Hematopoietic multipotent progenitor cell treated with erythropoietin and hydrocortisone succinate and interleukin-3 and kit ligand, for 15 days (in vitro differentiated cells): ENCODE results near the gene HSD17B1.
"Not testable (repeated sequence)": the region's sequence is repeated elsewhere in the genome, so short reads cannot be mapped to it uniquely, and the experiment has no call there.

ENCODE experiments used
- DNase-seq: peaks from one replicate; pipeline ENCODE4 v3.0.0-alpha.2; 2015; ENCODE audit warnings: low spot score

The HSD17B1 gene, protein sequence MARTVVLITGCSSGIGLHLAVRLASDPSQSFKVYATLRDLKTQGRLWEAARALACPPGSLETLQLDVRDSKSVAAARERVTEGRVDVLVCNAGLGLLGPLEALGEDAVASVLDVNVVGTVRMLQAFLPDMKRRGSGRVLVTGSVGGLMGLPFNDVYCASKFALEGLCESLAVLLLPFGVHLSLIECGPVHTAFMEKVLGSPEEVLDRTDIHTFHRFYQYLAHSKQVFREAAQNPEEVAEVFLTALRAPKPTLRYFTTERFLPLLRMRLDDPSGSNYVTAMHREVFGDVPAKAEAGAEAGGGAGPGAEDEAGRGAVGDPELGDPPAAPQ

DNA sequence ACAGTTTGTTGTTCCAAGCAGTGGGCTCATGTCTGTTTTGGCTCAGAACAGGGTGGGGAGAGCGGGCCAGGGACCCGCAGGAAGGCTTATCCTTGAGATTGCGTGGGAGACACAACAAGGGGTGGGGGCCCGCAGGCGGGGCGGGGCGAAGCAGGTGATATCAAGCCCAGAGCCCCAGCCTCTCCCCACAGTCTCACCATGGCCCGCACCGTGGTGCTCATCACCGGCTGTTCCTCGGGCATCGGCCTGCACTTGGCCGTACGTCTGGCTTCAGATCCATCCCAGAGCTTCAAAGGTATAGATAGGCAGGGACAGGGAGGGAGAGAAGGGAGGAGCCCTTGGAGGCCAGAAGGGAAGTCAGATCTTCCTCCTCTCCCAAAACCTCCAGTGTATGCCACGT lies at the start of gene HSD17B1:
TSS of gene HSD17B1 (plus strand) at position 188 of the 400 bp plus-strand sequence. CDS start at position 199, 11 bp downstream.
- not testable (repeated sequence) for DNase-seq

DNA sequence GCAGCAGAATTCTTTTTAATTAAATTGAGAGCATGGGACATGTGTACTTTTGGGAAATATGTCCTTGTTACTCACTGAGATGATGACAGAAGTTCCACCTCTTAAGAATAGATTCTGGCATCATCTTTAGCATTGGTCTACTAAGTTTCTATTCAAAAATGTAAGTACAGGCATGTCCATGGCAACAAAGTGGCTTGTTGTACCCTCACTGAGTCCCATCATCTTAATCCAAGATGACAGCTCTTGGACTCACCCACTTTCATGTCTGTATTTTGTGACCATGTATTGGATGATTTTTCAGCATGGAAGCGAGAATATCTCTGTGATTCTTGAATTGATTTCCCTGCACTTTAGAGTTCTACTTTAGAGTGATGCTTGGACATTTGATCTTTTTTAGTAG lies 49.8 kb upstream of the HSD17B1 start:
- DNase-seq, result no peak

DNA sequence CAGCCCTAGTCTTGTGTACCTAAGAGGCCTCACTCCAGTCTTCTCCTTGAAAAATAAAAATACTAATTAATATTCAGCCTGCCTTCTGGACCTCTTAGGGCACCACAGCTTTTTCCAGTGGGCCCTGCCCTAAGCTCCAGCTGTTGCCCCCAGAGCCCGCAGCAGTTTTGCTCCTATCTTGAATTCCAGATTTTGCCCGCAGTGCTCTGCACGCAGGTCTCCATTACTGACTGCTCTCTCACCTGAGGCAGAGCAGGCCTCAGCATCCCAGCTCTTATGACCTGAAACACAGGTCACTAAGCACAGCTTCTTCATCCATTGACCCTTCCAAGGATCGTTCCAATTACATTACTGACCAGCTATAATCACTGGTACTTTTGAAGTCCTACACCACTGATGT lies 45.1 kb upstream of the HSD17B1 start:
- DNase-seq, result no peak

DNA sequence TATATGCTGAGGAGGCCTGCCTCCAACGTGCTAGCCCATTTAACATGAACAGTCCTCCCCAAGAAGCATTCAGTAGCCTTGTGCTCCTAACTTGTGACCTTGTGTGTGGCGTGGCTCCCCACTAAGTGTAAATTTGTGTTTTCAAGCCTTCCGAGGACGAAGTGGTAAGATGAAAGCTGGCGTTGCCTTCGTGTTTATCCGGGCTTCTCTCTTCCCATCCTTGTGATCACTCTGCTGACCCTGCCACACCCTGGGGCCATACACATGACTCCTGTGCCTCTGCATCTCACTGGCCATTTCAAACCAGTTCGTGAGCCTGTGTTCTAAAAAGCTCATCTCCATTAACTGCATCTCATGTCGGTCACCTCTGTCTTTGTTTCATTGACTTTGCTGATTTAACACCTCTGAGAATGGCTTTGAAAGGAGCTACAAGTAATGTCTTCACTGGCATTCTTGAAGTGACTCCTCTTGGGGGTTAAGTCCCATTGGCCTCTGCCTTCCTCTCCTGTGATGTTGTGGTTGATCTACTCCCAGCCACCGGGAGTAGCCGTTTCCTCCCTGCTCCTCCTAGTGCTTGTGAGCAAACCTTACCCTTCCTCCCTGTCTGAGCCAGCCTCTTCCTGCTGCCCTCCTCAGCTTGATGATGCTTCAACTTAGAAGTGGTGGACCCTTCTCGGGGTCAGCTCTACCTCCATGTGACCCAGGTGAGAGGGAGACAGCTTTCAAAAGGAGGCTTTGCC lies 44.1 kb upstream of the HSD17B1 start:
- DNase-seq, result no peak

DNA sequence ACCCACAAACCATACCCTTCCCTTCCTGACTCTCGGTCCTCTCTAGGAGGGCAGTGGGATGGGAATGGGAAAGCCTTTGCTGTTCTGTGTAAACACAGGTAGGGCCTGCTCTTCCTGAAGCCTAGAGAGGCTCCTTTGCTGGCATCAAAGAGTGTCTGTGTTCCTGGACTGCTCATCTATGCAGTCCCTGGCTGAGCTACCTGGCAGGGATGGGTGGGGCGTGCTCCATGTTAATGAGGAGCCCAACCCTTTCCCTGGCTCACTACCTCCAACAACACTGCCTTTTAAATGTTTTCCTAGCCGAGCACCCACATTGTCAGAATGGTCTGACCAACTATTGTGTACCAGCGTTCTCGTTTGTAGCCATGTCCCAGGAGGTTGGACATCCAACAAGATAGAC lies 43.3 kb upstream of the HSD17B1 start:
- no peak for DNase-seq

DNA sequence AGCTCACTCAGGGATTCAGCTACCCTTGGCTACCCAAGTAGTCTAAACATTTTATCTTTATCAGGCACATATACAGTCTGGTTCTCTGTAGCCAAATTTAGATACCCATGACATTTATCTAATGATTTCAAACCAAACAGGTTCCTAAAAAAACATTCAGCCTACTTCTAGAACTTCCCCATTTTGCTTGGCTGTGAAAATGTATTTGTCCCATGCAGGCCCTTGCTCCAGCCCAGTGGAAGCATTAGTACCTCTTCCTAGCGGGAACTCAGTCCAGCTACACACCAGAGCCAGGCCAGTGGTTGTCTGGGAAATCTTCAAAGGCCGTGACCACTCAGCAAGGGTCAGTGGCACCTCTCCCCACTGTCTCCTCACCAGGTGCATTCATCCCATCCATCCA lies 42.9 kb upstream of the HSD17B1 start:
- no peak for DNase-seq

DNA sequence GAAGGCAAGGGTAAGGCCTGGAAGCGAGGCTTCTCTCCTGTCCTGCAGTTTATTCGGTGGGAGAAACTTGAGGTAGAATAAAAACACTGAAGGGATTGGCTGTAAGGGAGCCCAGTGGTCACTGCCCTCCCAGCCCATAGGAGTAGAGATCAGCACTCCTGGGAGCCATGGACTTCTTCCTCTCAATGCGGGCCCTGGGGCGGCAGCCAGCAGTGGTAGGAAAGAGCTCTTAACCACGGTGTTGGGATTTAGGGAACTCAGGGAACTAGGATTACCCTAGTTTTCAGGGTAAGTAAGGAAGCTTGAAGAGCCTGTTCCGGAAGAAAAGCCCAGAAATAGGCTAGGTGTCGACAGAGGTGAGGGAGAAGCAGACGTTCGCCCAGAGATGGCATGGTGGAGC lies 40.5 kb upstream of the HSD17B1 start:
- no peak for DNase-seq

DNA sequence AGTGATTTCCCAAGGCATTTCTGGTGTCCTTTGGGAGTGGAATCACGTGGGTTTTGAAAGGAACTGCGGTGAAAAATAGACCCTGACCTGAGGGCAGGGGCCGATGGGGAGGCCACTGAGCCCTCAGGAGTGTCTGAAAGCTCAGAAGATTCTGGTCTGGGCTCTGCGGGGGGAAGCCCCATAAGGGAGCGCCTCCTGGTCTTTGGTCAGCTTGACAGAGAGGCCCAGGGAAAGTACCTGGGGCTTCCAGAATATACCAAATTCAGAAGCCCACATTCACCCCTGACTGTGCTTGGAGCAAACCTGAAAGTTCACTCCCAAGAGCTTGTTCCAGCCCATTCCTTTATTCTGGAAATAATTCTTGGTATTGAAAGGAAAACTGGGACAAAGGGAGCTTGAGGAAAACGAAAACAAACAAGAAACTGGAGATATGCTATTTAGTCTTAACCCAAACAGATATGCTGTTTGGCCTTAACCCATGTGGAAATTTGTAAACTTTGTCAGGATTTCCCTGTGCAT lies 39.9 kb upstream of the HSD17B1 start:
- no peak for DNase-seq

DNA sequence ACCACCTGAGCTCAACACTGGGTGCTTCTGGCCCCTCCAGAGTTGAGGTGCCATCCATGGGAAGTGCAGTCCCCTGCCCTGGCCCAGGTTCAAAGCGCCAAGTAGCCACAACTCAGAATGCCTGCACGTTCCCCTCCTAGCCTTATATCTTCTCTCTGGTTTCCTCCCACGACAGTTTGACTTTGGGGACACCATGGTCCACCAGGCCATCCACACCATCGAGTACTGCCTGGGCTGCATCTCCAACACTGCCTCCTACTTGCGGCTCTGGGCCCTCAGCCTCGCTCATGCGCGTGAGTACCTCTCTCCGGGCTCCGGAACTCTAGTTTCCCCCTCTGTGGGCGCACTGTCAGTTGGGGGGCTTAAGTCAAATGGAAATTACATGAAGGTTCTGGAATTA lies 39.0 kb upstream of the HSD17B1 start:
- DNase-seq, result no peak

DNA sequence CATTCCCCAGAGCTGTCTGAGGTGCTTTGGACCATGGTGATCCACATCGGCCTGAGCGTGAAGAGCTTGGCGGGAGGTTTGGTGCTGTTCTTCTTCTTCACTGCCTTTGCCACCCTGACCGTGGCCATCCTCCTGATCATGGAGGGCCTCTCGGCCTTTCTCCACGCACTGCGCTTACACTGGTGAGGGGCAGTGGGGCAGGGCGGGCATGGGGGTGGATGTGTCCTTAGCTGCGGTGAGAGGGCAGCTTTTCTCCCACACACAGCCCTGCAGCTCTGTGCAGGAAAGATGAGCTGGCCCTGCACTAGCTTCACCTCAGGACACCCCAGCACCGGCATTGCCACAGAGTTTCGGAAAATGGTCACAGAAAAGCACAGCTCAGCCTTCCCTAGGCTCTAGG lies 38.4 kb upstream of the HSD17B1 start:
- no peak for DNase-seq

DNA sequence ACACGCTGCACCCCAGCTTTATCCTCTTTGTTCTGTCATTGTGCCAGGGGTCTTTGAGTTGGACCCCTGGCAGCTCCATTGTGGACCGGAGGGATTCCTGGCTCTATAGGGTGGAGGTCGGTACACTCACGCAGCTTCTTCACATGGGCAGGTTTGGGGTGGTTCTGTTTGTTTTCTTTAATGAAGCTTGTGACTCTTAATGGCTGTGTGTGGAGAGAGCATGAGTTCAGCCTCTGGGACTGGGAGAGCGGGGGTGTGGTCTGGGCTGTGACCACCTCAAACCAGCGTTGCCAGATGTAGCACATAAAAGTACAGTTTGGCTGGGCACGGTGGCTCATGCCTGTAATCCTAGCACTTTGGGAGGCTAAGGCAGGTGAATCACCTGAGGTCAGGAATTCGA lies 37.9 kb upstream of the HSD17B1 start:
- no peak for DNase-seq

DNA sequence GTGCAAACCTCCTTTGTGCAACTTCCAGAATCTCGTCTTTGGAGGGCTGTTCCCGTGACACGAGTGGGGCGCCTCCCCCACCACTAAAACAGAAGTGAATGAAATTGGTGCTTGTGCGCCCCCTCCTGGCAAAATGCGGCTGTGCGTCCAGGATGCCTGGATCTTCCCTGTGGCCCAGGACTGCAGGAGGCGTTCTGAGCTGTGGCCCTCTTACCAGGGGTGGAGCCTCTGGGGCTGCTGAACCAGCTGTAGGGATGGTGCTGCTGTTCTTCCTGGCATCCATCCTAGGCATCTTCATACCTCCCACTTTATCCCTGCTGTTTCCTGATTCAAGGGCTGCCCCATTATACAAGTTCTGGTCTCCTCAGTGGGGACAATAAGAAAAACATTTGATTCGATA lies 35.2 kb upstream of the HSD17B1 start:
- DNase-seq, result peak; percentile 86

DNA sequence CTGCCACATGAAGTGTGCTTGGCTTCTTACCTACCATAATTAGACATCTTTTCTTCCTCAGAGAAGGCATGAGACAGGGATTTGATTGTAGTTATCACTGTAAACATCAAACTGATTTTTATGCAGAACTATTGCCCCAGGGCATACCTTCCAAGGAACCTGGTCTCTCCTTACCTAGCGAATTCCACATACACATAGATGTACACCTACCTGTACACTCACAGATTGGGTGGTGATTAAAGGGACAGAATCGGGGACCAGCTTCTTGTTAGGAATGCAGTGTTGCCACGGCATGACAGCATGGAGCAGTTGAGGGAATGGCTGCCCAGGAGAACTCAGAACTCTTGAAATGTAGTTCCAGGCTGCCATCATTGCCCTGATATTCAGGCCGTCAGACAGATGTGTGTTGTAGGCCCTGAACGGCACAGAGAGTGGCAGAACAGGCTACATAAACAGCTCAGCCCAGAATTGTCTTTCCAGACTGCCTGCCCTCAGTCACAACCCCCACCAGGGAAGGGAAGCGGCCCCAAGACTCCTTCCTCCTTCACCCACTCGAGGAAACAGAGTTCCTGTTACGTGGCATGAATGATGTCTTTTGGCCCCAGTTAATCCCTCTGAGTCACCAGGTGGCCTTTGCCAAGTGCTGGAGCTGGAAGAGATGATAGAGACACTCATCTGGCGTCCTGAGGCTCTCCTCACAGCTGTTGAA lies 34.5 kb upstream of the HSD17B1 start:
- DNase-seq, result peak; percentile 90

DNA sequence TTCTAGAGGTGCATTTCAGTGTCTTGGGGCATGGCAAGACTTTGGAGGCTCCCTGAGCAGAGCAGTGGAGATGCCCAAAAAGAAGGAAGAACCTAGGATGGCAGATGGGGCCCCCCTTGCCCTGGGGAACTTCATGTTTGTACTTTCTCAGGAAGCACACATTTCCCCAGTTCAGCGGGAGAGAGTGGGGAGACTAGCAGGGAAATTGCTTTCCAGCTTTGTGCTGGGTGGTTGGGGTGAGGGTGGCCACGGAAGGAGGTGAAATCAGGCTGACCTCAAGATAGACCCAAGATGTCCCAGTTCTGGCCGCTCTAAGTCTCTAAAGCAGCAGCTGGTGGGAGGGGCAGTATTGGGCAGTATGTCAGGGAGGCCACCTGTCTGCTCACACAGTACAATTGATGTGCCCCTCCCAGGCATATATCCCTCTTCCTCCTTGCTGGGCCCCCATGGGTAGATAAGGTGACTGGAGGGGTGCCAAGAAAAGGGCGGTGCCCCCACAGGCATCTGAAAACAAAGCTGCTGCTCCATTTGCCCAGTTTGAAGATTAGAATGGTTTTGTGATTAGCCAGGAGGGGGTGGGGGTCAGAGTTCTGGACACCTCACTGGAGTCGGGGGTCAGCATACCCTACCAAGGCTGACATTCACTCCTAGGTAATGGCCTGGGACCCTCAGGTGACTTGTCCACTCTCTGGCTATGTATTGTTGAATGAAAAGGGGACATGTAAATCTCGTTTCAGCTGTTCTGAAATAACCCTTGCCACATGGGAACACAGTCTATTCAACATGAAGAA lies 33.8 kb upstream of the HSD17B1 start:
- peak; percentile 85 for DNase-seq

DNA sequence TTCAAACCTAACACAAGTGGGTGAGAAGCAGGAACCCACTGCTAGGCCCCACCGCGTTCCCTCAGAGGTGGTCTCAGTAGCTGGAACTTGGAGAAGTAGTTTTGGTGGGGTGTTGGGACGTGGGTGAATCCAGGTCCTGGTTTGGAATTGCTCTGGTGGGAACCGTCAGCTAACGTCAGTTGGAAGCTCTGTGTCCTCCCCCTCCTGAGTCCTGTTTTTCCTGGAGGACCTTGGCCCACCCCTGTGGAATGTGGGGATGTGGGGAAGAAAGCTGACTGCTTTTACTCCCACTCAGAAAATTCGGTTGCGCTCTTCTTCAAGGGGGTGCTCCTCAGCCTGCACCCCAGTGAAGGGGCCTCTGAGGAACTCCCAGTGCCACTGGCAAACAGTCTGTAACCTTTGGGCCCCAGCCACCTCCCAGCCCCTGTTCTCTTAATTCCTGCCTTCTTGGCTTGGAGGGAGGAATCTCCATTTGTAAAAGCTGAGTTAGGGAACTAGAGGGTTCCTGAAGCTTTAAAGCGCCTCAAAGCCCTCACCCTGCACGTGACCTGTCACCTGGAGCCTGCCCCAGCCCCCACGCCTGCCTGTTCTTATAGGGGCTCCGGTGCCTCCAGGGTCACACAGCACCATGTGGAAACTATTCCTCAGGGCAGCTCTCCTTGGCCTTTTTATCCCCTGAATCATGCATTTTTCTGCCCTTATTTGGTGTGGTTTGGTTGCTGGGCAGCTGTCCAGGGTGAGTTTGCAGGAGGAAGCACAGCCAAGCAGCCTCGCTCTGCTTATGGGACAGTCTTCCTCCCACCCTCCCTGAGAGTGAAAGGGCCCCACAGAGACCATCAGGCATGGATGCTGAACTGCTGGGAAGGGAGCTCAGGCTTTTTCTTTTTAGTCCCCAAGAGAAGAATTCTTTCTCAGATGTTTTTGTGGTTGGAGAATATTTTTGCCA lies 32.9 kb upstream of the HSD17B1 start:
- DNase-seq, result peak; percentile 40

DNA sequence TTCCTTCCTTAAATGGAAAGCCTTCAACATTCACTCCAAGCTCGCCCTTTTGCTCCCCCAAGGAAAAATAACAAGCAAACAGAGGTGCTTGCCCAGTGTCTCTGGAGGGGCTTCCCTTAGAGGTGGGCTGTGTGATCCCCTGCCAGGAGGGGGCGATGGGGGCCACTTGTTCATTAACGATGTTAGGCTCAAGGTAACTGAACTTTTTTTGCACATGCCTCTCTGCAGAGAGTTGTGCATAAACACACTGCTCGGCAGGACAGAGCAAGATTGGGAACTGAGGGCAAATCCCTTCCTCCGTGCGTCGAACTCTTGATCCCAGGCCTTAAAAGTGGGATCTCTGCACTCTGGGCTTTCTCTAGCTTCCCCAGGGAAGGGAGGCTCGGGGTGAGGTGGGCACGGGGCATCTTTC lies 32.2 kb upstream of the HSD17B1 start:
- no peak for DNase-seq

DNA sequence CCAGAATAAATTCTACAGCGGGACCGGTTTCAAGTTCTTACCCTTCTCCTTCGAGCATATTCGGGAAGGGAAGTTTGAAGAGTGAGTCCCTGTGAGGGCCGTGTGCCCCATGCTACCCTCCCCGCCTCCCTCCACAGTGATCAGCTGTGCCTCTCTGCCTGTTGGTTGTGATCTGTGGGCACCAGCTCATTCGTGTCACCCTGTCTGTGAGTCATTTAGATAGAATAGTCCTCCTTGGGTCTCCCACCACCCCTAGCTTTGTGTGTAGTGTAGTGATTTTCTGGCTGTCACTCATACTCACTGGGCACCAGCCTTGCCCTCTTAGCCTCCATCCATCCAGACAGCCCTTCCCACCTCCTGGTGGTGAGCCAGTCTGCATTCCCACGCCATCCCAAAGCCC lies 31.7 kb upstream of the HSD17B1 start:
- DNase-seq, result no peak

DNA sequence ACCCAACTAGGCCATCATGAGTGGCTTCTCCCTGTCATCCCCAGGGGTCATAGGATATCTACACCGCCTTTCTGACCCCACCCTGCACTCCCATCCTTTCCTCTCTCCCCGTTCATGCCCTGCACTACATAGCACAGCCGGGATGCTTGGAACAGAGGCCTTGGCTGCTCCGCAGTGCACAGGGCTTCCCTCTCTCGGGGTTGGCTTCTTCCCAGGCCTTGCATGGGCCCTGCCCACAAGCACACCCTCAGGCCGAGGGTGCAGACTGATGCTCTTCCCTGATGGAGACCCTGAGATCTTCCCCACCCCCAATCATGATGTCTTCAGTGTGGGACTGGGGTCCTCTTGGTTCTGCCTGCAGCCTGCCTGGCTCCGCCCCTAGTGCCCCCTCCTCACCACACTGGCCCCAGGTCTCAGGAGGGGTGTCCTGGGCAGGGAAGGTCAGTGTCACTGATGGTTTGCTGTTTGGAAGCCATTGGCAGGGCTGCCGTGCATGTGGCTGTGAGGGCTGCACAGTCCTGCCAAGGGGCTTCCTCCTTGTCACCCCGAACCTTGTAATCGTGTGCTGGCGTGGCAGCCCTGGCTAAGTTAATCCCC lies 31.0 kb upstream of the HSD17B1 start:
- no peak for DNase-seq

DNA sequence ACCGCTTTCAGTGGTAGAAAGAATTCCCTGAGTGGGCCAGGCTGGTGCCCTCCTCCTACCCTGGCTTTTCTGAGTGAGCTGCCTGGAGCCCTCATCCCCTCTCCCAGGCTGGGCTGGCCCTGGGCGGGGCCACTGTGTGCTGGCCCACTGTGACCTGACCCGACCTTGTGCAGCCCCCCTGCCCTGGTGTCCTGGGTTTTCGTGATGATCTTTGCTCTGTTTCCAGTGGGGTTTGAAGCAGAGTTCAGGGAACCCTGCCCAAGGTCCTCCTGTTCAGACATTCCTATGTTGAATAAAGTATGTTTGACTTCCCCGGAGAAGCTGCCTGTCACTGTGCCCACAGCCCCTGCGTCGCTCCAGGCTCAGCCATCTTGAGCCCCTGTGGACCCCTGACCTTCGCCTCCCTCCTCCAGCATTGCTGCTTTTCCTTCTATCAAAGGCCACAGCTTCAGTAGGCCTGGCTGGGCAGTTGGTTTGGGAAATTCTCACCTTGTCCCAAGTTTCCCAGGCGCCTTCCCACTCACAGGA lies 30.4 kb upstream of the HSD17B1 start:
- DNase-seq, result no peak

DNA sequence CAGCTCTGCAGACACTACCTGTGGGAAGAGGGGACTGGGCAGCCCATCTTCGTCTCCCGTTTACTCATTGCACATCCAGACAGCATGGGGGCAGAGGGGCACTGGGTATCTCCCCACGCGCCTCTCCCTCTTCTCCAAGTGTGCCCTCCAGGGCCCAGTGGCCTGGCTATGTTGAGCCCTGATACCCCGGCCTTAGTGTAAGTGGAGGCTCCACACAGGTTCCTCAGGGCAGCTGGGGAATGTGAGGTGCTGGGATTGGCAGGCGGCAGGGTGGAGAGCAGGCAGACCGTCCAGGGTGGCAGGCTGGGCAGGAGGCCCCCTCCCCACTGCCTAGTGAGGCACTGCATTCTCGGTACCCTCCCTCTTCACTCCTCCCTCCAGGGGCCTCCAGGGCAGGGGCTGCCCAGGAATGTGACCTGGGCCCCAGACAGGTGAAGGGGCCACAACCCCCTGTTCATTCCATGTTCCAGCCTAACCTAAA lies 29.9 kb upstream of the HSD17B1 start:
- DNase-seq, result no peak
